NB4 (cell line): ENCODE results near the gene ASAP3.

ENCODE experiments used
- POLR2A ChIP-seq: IDR thresholded peaks from 2 replicates; pipeline ENCODE4 v1.6.1; 2011; ENCODE audit warnings: mild to moderate bottlenecking; ENCODE audit not compliant: insufficient read length; ENCODE audit errors: extremely low read depth
- TF ChIP-seq, protein P1 (sequence below): IDR thresholded peaks from one replicate; pipeline ENCODE4 v1.5.1; 2012; ENCODE audit warnings: low read depth, low read length
- TF ChIP-seq, protein P2 (sequence below): IDR thresholded peaks from 2 replicates; pipeline ENCODE4 v1.6.1; 2011; ENCODE audit warnings: low read depth, low read length

DNA sequence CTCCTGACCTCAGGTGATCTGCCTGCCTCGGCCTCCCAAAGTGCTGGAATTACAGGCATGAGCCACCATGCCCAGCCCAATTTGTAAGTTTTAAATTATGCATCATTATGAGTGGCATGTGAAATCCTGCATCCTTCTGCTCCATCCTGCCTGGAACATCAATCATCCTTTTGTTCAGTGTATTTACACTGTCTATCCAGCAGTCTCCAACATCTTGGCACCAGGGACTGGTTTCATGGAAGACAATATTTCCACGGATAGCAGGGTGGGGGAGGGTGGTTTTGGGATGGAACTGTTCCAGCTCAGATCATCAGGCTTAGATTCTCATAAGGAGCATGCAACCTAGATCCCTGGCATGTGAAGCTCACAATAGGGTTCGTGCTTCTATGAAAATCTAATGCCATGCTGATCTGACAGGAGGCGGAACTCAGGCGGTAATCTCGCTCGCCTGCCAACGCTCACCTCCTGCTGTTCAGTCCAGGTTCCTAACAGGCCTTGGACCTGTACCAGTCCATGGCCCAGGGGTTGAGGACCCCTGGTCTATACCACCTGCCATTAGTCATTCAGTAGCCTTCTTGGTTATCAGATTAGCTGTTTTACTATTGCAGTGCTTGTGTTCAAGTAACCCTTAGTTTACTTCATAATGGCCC is 37.2 kb downstream of the ASAP3 start:
- TF ChIP-seq POLR2A: no peak
- TF ChIP-seq, protein P1, sequence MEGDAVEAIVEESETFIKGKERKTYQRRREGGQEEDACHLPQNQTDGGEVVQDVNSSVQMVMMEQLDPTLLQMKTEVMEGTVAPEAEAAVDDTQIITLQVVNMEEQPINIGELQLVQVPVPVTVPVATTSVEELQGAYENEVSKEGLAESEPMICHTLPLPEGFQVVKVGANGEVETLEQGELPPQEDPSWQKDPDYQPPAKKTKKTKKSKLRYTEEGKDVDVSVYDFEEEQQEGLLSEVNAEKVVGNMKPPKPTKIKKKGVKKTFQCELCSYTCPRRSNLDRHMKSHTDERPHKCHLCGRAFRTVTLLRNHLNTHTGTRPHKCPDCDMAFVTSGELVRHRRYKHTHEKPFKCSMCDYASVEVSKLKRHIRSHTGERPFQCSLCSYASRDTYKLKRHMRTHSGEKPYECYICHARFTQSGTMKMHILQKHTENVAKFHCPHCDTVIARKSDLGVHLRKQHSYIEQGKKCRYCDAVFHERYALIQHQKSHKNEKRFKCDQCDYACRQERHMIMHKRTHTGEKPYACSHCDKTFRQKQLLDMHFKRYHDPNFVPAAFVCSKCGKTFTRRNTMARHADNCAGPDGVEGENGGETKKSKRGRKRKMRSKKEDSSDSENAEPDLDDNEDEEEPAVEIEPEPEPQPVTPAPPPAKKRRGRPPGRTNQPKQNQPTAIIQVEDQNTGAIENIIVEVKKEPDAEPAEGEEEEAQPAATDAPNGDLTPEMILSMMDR: no peak
- TF ChIP-seq, protein P2, sequence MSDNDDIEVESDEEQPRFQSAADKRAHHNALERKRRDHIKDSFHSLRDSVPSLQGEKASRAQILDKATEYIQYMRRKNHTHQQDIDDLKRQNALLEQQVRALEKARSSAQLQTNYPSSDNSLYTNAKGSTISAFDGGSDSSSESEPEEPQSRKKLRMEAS: no peak
